HepG2 (cell line): ENCODE measurements around the gene DOK5. TPM values are rescaled to one million over a fixed set of nuclear protein-coding genes. Genes with fewer than 3 reads are reported as not detected.

Experiments
- ATAC-seq: fragments of 200-7000 bp; cut with Tn5 transposase; 3 replicates; pipeline ENCODE4 v1.9.1; 2020; ENCODE audit warnings: mild to moderate bottlenecking, moderate library complexity
- BruUV-seq: library from RNA; stranded (reverse); fragments of 400-500 nt; replicated peaks from 2 replicates; lab custom pipeline; 2021; lab: Mats Ljungman, UMichigan
- CTCF ChIA-PET: fragments of 300-600 bp; formaldehyde crosslinking; extraction: SDS; loops from one replicate; lab custom pipeline; 2021; ENCODE audit warnings: low total read pairs, inconsistent platforms, low intra/inter-chr PET ratio; lab: Yijun Ruan, JAX
- POLR2A ChIA-PET: fragments of 350-600 bp; sonication (Branson Sonifier 250); formaldehyde crosslinking; loops from one replicate; lab custom pipeline; 2020; ENCODE audit warnings: antibody characterized with exemption, inconsistent platforms; lab: Yijun Ruan, JAX
- DNase-seq: peaks from one replicate; pipeline ENCODE4 v3.0.0-alpha.2; 2015; ENCODE audit warnings: low spot score
- FAIRE-seq: peaks from 3 replicates; lab custom pipeline; 2011; peaks lifted over from hg19 to GRCh38; lab: Jason Lieb, UNC
- H2AFZ ChIP-seq: one replicate; pipeline ENCODE4 v1.6.1; 2011; ENCODE audit warnings: low read length, inconsistent platforms
- H3K27ac ChIP-seq: fragments of 300-600 bp; 3 replicates; pipeline ENCODE4 v1.8.0; 2011; ENCODE audit warnings: mixed run types, mild to moderate bottlenecking, mixed read lengths, low read length, inconsistent platforms; ENCODE audit not compliant: insufficient read depth; ENCODE audit errors: extremely low read length
- H3K27me3 ChIP-seq, 2 experiments: fragments of 200-600 bp in 1 of 2; 2 replicates in 1 of 2; 3 replicates in 1 of 2; pipeline versions ENCODE4 v1.6.0 to v1.8.0; 2011; ENCODE audit warnings: low read length in 2 of 2, mild to moderate bottlenecking in 2 of 2, moderate library complexity in 2 of 2, inconsistent platforms in 1 of 2; ENCODE audit not compliant: insufficient read depth in 2 of 2, control insufficient read depth in 1 of 2
- H3K36me3 ChIP-seq, 2 experiments: fragments of 200-600 bp in 1 of 2; replicated peaks in 1 of 2; 2 replicates in 1 of 2; 3 replicates in 1 of 2; pipeline versions ENCODE4 v1.5.1 to v1.8.0; 2011; ENCODE audit warnings: low read length in 2 of 2, inconsistent platforms in 1 of 2; ENCODE audit not compliant: insufficient read depth in 2 of 2, control insufficient read depth in 1 of 2
- H3K4me1 ChIP-seq: 2 replicates; pipeline ENCODE4 v1.5.1; 2012; ENCODE audit warnings: low read length, inconsistent platforms; ENCODE audit not compliant: insufficient read depth
- H3K4me2 ChIP-seq: 2 replicates; pipeline ENCODE4 v1.6.0; 2011; ENCODE audit warnings: low read depth, low read length, inconsistent platforms
- H3K4me3 ChIP-seq, 3 experiments: fragments of 200-600 bp in 1 of 3; sonication (generic), shearing (Covaris generic) in 1 of 3; replicated peaks in 1 of 3; 2 replicates each; pipeline ENCODE4 v1.5.1; 2011 to 2016; ENCODE audit warnings: low read length in 3 of 3, inconsistent platforms in 2 of 3, low read depth in 2 of 3, mild to moderate bottlenecking in 2 of 3, control low read depth in 1 of 3, mixed read lengths in 1 of 3; ENCODE audit not compliant: insufficient read depth in 1 of 3
- H3K79me2 ChIP-seq: one replicate; pipeline ENCODE4 v1.6.1; 2011; ENCODE audit warnings: low read length, inconsistent platforms; ENCODE audit not compliant: insufficient read depth
- H3K9ac ChIP-seq: 2 replicates; pipeline ENCODE4 v1.6.0; 2011; ENCODE audit warnings: mild to moderate bottlenecking, low read depth, low read length, inconsistent platforms; ENCODE audit not compliant: insufficient read depth
- H3K9me3 ChIP-seq: 2 replicates; pipeline ENCODE4 v1.5.1; 2012; ENCODE audit warnings: mild to moderate bottlenecking, low read length
- H4K20me1 ChIP-seq: 2 replicates; pipeline ENCODE4 v1.6.0; 2011; ENCODE audit warnings: inconsistent platforms, mild to moderate bottlenecking, low read length, moderate library complexity; ENCODE audit not compliant: insufficient read depth
- FOXA1 ChIP-seq, 2 experiments: fragments of 450-650 bp in 1 of 2; sonication (generic) in 1 of 2; formaldehyde crosslinking in 1 of 2; IDR thresholded peaks; 2 replicates each; pipeline versions ENCODE4 v1.4.0 to v1.6.1; 2016 to 2020; ENCODE audit warnings: missing genetic modification reagents in 1 of 2
- HOXA5 ChIP-seq: sonication (generic); formaldehyde crosslinking; IDR thresholded peaks from 2 replicates; pipeline ENCODE4 v1.4.0; 2020; ENCODE audit warnings: missing genetic modification reagents
- IRF2 ChIP-seq: IDR thresholded peaks from 2 replicates; pipeline ENCODE4 v1.6.1; 2018; ENCODE audit warnings: missing genetic modification reagents, missing compliant biosample characterization
- MEIS2 ChIP-seq: sonication (generic); formaldehyde crosslinking; IDR thresholded peaks from 2 replicates; pipeline ENCODE4 v1.9.0; 2021; ENCODE audit warnings: mild to moderate bottlenecking, missing genetic modification reagents
- ONECUT2 ChIP-seq: sonication (generic); formaldehyde crosslinking; IDR thresholded peaks from 2 replicates; pipeline ENCODE4 v1.4.0; 2020; ENCODE audit warnings: missing genetic modification reagents
- RAD21 ChIP-seq: fragments of 450-650 bp; formaldehyde crosslinking; IDR thresholded peaks from 2 replicates; pipeline ENCODE4 v1.5.0; 2020; ENCODE audit warnings: mild to moderate bottlenecking
- RFX1 ChIP-seq: fragments of 450-650 bp; IDR thresholded peaks from 2 replicates; pipeline ENCODE4 v1.6.1; 2017
- RNF2 ChIP-seq: fragments of 450-650 bp; conservative IDR thresholded peaks from 2 replicates; pipeline ENCODE4 v1.6.1; 2016; ENCODE audit warnings: low read depth
- SOX5 ChIP-seq: IDR thresholded peaks from 2 replicates; pipeline ENCODE4 v1.6.1; 2016; ENCODE audit warnings: borderline replicate concordance
- ZNF792 ChIP-seq: IDR thresholded peaks from 2 replicates; pipeline ENCODE4 v1.6.1; 2016
- WGBS: methylation state at CpG from one replicate; pipeline ENCODE4 v1.1.6; 2017; ENCODE audit warnings: low lambda C conversion rate; 5-methylcytosine and 5-hydroxymethylcytosine counted together
- in situ Hi-C: cut with HindIII; loops from 2 replicates; pipeline ENCODE4 v1.10.0; 2017; ENCODE audit warnings: low pct_unique_long_range_greater_than_20kb; ENCODE audit not compliant: extremely low pct_ligation_motif_present
- intact Hi-C: fragments of 100-400 bp; cut with micrococcal nuclease; formaldehyde crosslinking; loops from one replicate; pipeline ENCODE4 v1.10.0; 2022; ENCODE audit not compliant: unreplicated experiment
- polyA plus RNA-seq, 8 experiments: library from polyadenylated mRNA; depleted of rRNA in 3 of 8; stranded (reverse) in 7 of 8; unstranded in 1 of 8; fragments of >200 nt; fragmentation: Illumina TruSeq in 4 of 8; extraction: Trizol in 4 of 8; gene quantifications; 2 replicates each; pipeline versions ENCODE4 v1.2.1 to v1.2.3, GENCODE V29; 2011 to 2016; ENCODE audit warnings: low read depth in 4 of 8, missing spikeins in 1 of 8, mixed read lengths in 1 of 8; ENCODE audit not compliant: insufficient read depth in 1 of 8
- total RNA-seq, 5 experiments: library from RNA; depleted of rRNA; stranded (reverse); fragments of >200 nt; fragmentation: Illumina TruSeq; extraction: Trizol; gene quantifications; 2 replicates each; pipeline ENCODE4 v1.2.3, GENCODE V29; 2016; ENCODE audit warnings: low read depth in 1 of 5
- TF ChIP-seq, protein P1 (sequence below): IDR thresholded peaks from 2 replicates; pipeline ENCODE4 v1.6.1; 2016; ENCODE audit warnings: missing compliant biosample characterization, missing genetic modification reagents, borderline replicate concordance
- TF ChIP-seq, protein P2 (sequence below): sonication (generic); formaldehyde crosslinking; IDR thresholded peaks from 2 replicates; pipeline ENCODE4 v1.4.0; 2020; ENCODE audit warnings: missing genetic modification reagents, low read depth, mild to moderate bottlenecking, borderline replicate concordance
- TF ChIP-seq, protein P3 (sequence below): sonication (generic); formaldehyde crosslinking; IDR thresholded peaks from 2 replicates; pipeline ENCODE4 v1.5.1; 2020; ENCODE audit warnings: missing genetic modification reagents, mild to moderate bottlenecking, borderline replicate concordance
- TF ChIP-seq, protein P4 (sequence below): IDR thresholded peaks from 2 replicates; pipeline ENCODE4 v1.6.1; 2018; ENCODE audit warnings: missing genetic modification reagents, mild to moderate bottlenecking, missing compliant biosample characterization
- TF ChIP-seq, protein P5 (sequence below): IDR thresholded peaks from 2 replicates; pipeline ENCODE4 v1.4.0; 2020; ENCODE audit warnings: mild to moderate bottlenecking, missing genetic modification reagents

Gene DOK5
- total and polyA plus RNA-seq, 2 of the 13 experiments (the other 11 are each of a cell fraction or from before 2014, with no cell fraction given): not detected

DNA sequence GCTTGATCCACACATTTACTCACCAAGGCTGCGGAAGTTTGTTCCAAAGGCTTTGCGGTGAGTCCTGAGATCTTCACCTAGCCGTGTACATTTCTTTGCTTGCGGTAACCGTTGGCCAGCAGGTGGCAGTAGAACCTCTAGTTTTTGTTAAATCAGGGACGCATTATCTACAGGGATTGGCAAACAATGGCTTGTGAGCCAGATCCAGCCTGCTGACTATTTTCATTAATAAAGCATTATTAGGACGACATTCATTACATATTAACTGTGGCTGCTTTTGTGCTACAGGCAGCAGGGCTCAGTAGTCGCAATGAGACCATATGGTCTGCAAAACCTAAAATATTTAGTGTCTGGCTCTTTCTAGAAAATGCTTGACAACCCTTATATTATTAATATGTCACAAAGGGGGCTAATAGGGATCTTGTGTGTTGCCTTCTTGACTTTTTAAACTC, 174.1 kb downstream of the DOK5 start:
- ATAC-seq (peak; percentile 95), DNase-seq (peak; percentile 85), FAIRE-seq (peak; percentile 99)
- Histone ChIP-seq H3K36me3 (no peaks in the 10 kb centered on the region), H3K4me2 (no peak overlapping the region), H3K27ac (no peak overlapping the region), H3K4me1 (no peaks in the 10 kb centered on the region), H3K4me3 (no peak overlapping the region), H3K9ac (no peak overlapping the region), H3K79me2 (no peaks in the 10 kb centered on the region), H2AFZ (no peak overlapping the region), H4K20me1 (no peaks in the 10 kb centered on the region), H3K9me3 (no peaks in the 10 kb centered on the region), H3K27me3 (peaks cover 0 to 23% of the 10 kb centered on the region in 2 experiments; a peak in 1 of 5 replicates)
- intact Hi-C loops: loop anchor here (5.0 kb wide), 1 partner anchor 552 kb away; no protein-coding TSS in a partner anchor
- in situ Hi-C loops: loop anchor here (5.0 kb wide), 2 partner anchors 427 to 562 kb away; no protein-coding TSS in a partner anchor
- BruUV-seq: no TSS peak
- 12% methylated on average over 8 of the region's 8 CpGs for WGBS
- ChIA-PET POLR2A (no interaction called here), CTCF (interaction anchor here (1.7 kb wide), 1 partner anchor 19 kb away, joined by 5 read pairs; no protein-coding TSS in a partner anchor)
- TF ChIP-seq RAD21 (CRISPR knock-in tag) (peak; percentile 36; the same call in 1 of the 2 replicates), SOX5 (CRISPR knock-in tag) (0 out of 2 replicates have a peak, but pooled peaks have one; percentile 50), FOXA1 (IDR thresholded peaks at IDR 0.05) (no peak), FOXA1 (CRISPR knock-in tag; IDR thresholded peaks at IDR 0.05) (peak; percentile 67), RNF2 (peak; percentile 49; the same call in 1 of the 2 replicates), IRF2 (0 out of 2 replicates have a peak, but pooled peaks have one; percentile 46), ZNF792 (CRISPR knock-in tag) (0 out of 2 replicates have a peak, but pooled peaks have one; percentile 31), ONECUT2 (0 out of 2 replicates have a peak, but pooled peaks have one; percentile 29), HOXA5 (CRISPR knock-in tag) (0 out of 2 replicates have a peak, but pooled peaks have one; percentile 32), MEIS2 (CRISPR knock-in tag) (0 out of 2 replicates have a peak, but pooled peaks have one; percentile 32), RFX1 (no peak)
- TF ChIP-seq, protein P1, sequence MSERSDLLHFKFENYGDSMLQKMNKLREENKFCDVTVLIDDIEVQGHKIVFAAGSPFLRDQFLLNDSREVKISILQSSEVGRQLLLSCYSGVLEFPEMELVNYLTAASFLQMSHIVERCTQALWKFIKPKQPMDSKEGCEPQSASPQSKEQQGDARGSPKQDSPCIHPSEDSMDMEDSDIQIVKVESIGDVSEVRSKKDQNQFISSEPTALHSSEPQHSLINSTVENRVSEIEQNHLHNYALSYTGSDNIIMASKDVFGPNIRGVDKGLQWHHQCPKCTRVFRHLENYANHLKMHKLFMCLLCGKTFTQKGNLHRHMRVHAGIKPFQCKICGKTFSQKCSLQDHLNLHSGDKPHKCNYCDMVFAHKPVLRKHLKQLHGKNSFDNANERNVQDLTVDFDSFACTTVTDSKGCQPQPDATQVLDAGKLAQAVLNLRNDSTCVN: 0 out of 2 replicates have a peak, but pooled peaks have one; percentile 25
- TF ChIP-seq, protein P2, sequence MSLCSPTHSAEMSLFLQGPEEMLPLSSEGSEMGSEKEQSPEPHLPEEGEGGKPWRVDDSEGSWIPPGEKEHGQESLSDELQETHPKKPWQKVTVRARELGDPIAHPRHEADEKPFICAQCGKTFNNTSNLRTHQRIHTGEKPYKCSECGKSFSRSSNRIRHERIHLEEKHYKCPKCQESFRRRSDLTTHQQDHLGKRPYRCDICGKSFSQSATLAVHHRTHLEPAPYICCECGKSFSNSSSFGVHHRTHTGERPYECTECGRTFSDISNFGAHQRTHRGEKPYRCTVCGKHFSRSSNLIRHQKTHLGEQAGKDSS (CRISPR knock-in tag): 0 out of 2 replicates have a peak, but pooled peaks have one; percentile 32
- TF ChIP-seq, protein P3, sequence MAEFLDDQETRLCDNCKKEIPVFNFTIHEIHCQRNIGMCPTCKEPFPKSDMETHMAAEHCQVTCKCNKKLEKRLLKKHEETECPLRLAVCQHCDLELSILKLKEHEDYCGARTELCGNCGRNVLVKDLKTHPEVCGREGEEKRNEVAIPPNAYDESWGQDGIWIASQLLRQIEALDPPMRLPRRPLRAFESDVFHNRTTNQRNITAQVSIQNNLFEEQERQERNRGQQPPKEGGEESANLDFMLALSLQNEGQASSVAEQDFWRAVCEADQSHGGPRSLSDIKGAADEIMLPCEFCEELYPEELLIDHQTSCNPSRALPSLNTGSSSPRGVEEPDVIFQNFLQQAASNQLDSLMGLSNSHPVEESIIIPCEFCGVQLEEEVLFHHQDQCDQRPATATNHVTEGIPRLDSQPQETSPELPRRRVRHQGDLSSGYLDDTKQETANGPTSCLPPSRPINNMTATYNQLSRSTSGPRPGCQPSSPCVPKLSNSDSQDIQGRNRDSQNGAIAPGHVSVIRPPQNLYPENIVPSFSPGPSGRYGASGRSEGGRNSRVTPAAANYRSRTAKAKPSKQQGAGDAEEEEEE (CRISPR knock-in tag): no peak
- TF ChIP-seq, protein P4, sequence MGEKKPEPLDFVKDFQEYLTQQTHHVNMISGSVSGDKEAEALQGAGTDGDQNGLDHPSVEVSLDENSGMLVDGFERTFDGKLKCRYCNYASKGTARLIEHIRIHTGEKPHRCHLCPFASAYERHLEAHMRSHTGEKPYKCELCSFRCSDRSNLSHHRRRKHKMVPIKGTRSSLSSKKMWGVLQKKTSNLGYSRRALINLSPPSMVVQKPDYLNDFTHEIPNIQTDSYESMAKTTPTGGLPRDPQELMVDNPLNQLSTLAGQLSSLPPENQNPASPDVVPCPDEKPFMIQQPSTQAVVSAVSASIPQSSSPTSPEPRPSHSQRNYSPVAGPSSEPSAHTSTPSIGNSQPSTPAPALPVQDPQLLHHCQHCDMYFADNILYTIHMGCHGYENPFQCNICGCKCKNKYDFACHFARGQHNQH (CRISPR knock-in tag): 0 out of 2 replicates have a peak, but pooled peaks have one; percentile 47
- TF ChIP-seq, protein P5, sequence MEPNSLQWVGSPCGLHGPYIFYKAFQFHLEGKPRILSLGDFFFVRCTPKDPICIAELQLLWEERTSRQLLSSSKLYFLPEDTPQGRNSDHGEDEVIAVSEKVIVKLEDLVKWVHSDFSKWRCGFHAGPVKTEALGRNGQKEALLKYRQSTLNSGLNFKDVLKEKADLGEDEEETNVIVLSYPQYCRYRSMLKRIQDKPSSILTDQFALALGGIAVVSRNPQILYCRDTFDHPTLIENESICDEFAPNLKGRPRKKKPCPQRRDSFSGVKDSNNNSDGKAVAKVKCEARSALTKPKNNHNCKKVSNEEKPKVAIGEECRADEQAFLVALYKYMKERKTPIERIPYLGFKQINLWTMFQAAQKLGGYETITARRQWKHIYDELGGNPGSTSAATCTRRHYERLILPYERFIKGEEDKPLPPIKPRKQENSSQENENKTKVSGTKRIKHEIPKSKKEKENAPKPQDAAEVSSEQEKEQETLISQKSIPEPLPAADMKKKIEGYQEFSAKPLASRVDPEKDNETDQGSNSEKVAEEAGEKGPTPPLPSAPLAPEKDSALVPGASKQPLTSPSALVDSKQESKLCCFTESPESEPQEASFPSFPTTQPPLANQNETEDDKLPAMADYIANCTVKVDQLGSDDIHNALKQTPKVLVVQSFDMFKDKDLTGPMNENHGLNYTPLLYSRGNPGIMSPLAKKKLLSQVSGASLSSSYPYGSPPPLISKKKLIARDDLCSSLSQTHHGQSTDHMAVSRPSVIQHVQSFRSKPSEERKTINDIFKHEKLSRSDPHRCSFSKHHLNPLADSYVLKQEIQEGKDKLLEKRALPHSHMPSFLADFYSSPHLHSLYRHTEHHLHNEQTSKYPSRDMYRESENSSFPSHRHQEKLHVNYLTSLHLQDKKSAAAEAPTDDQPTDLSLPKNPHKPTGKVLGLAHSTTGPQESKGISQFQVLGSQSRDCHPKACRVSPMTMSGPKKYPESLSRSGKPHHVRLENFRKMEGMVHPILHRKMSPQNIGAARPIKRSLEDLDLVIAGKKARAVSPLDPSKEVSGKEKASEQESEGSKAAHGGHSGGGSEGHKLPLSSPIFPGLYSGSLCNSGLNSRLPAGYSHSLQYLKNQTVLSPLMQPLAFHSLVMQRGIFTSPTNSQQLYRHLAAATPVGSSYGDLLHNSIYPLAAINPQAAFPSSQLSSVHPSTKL (CRISPR knock-in tag): 0 out of 2 replicates have a peak, but pooled peaks have one; percentile 18
